HEK293T (cell line): ENCODE measurements around the gene LXN.

Experiments
- BHLHE40 ChIP-seq: fragments of 450-650 bp; IDR thresholded peaks from 2 replicates; pipeline ENCODE4 v1.6.1; 2016; ENCODE audit warnings: mild to moderate bottlenecking, moderate library complexity, borderline replicate concordance
- CTBP1 ChIP-seq: fragments of 450-650 bp; IDR thresholded peaks from 2 replicates; pipeline ENCODE4 v1.6.1; 2016; ENCODE audit warnings: borderline replicate concordance
- ELF4 ChIP-seq: fragments of 450-650 bp; IDR thresholded peaks from 2 replicates; pipeline ENCODE4 v1.6.1; 2017; ENCODE audit warnings: antibody characterized with exemption
- FOXA1 ChIP-seq: fragments of 450-650 bp; IDR thresholded peaks from 2 replicates; pipeline ENCODE4 v1.6.1; 2016; ENCODE audit warnings: mild to moderate bottlenecking
- FOXK2 ChIP-seq: fragments of 450-650 bp; IDR thresholded peaks from 2 replicates; pipeline ENCODE4 v1.6.1; 2016; ENCODE audit warnings: mild to moderate bottlenecking
- FOXM1 ChIP-seq: fragments of 450-650 bp; IDR thresholded peaks from 2 replicates; pipeline ENCODE4 v1.6.1; 2017; ENCODE audit warnings: mild to moderate bottlenecking, borderline replicate concordance
- SP1 ChIP-seq: fragments of 450-650 bp; IDR thresholded peaks from 2 replicates; pipeline ENCODE4 v1.6.1; 2017
- SUZ12 ChIP-seq: fragments of 450-650 bp; IDR thresholded peaks from 2 replicates; pipeline ENCODE4 v1.6.1; 2016; ENCODE audit warnings: mild to moderate bottlenecking
- ZNF384 ChIP-seq: fragments of 450-650 bp; IDR thresholded peaks from 2 replicates; pipeline ENCODE4 v1.6.1; 2016

- TF ChIP-seq BHLHE40, result no peak
- no peak for TF ChIP-seq FOXK2
- no peak for TF ChIP-seq SP1
- TF ChIP-seq FOXM1, result no peak
- TF ChIP-seq SUZ12, result no peak
- no peak for TF ChIP-seq ELF4
- no peak for TF ChIP-seq CTBP1
- no peak for TF ChIP-seq ZNF384
- no peak for TF ChIP-seq FOXA1
Observed at GRCh38 chr3:158680861-158681260, 8.4 kb upstream of the LXN start.
